Measurements from ENCODE around the gene ARHGAP22.

Gene ARHGAP22

GRCh38 chr10:48606530-48607355, 1.9 kb upstream of the ARHGAP22 start:
- DNase-seq = no peak

GRCh38 chr10:48605786-48606529, 1.1 kb upstream of the ARHGAP22 start:
- no peak for DNase-seq

GRCh38 chr10:48604039-48604990, 558 bp downstream of the ARHGAP22 start:
- no peak for DNase-seq

GRCh38 chr10:48603421-48604038, 1.3 kb downstream of the ARHGAP22 start:
- DNase-seq = no peak

- DNase-seq = no peak
Measured at GRCh38 chr10:48602401-48603135, 2.3 kb downstream of the ARHGAP22 start.

GRCh38 chr10:48601789-48602188, 3.1 kb downstream of the ARHGAP22 start:
- no peak for DNase-seq

- DNase-seq = no peak
Measured at GRCh38 chr10:48600645-48601505, 4.0 kb downstream of the ARHGAP22 start.

GRCh38 chr10:48599830-48600134, 5.1 kb downstream of the ARHGAP22 start:
- no peak for DNase-seq

GRCh38 chr10:48598936-48599829, 5.7 kb downstream of the ARHGAP22 start:
- no peak for DNase-seq

- DNase-seq = no peak
Measured at GRCh38 chr10:48598243-48598935, 6.5 kb downstream of the ARHGAP22 start.

- DNase-seq = no peak
Measured at GRCh38 chr10:48595539-48595932, 9.3 kb downstream of the ARHGAP22 start.

GRCh38 chr10:48594803-48595538, 9.9 kb downstream of the ARHGAP22 start:
- DNase-seq = no peak

GRCh38 chr10:48594371-48594770, 10.5 kb downstream of the ARHGAP22 start:
- no peak for DNase-seq

GRCh38 chr10:48592346-48592745, 12.5 kb downstream of the ARHGAP22 start:
- no peak for DNase-seq

GRCh38 chr10:48590945-48591344, 13.9 kb downstream of the ARHGAP22 start:
- no peak for DNase-seq

GRCh38 chr10:48589266-48589665, 15.6 kb downstream of the ARHGAP22 start:
- no peak for DNase-seq

- no peak for DNase-seq
Measured at GRCh38 chr10:48587819-48588218, 17.1 kb downstream of the ARHGAP22 start.

GRCh38 chr10:48587101-48587500, 17.8 kb downstream of the ARHGAP22 start:
- no peak for DNase-seq

- DNase-seq = no peak
Measured at GRCh38 chr10:48582970-48583369, 21.9 kb downstream of the ARHGAP22 start.

All from stimulated activated CD4-positive, alpha-beta T cell treated with anti-CD3 and anti-CD28 coated beads, Interleukin-4, amount 100 ng/mL, for 4 hours (primary cell).